Stomach smooth muscle (tissue), 2 donors: ENCODE results near the gene CADPS2.
A peak's percentile ranks its signal among the peaks of the same experiment; 100 is the strongest.

ENCODE experiments used
- H3K27ac ChIP-seq: one replicate; pipeline ENCODE4 v1.7.0; 2013; ENCODE audit warnings: mild to moderate bottlenecking, low read length, inconsistent platforms
- H3K27me3 ChIP-seq, 2 donors: one replicate each; pipeline ENCODE4 v1.7.0; 2013; ENCODE audit warnings: low read length in 2 of 2; ENCODE audit not compliant: insufficient read depth in 2 of 2, control insufficient read depth in 1 of 2
- H3K36me3 ChIP-seq, 2 donors: one replicate each; pipeline ENCODE4 v1.7.0; 2013; ENCODE audit warnings: low read length in 2 of 2; ENCODE audit not compliant: control insufficient read depth in 2 of 2, insufficient read depth in 2 of 2
- H3K4me1 ChIP-seq: one replicate; pipeline ENCODE4 v1.7.0; 2013; ENCODE audit warnings: low read length; ENCODE audit not compliant: control insufficient read depth, insufficient read depth
- H3K4me3 ChIP-seq, 2 donors: one replicate each; pipeline ENCODE4 v1.7.0; 2013; ENCODE audit warnings: low read length in 2 of 2
- H3K9ac ChIP-seq, 2 donors: one replicate each; pipeline ENCODE4 v1.7.0; 2013; ENCODE audit warnings: low read length in 2 of 2, mild to moderate bottlenecking in 1 of 2
- H3K9me3 ChIP-seq, 2 donors: one replicate each; pipeline ENCODE4 v1.7.0; 2013; ENCODE audit warnings: low read length in 2 of 2; ENCODE audit not compliant: control insufficient read depth in 2 of 2
- donor health status: healthy.
- donor health status: Pancreatic carcinoma.

The CADPS2 gene

GRCh38 chr7:122887848-122888247, 1.6 kb upstream of the CADPS2 start:
- H3K27ac ChIP-seq, result no peak overlapping the region

GRCh38 chr7:122887198-122887597, 938 bp upstream of the CADPS2 start:
- peaks cover 3% of the 10 kb centered on the region for H3K4me1 ChIP-seq
- H3K4me3 ChIP-seq, result peak overlapping the region; percentile 87 to 91
- no peaks in the 10 kb centered on the region for H3K27me3 ChIP-seq
- H3K27ac ChIP-seq, result peak overlapping the region; percentile 6
- no peaks in the 10 kb centered on the region for H3K36me3 ChIP-seq
- no peaks in the 10 kb centered on the region for H3K9me3 ChIP-seq
- H3K9ac ChIP-seq, result peak overlapping the region; percentile 51 to 74

More at GRCh38 chr7:122887848-122888247, 1.6 kb upstream of the CADPS2 start:
- Histone ChIP-seq H3K9me3 (no peaks in the 10 kb centered on the region), H3K36me3 (no peaks in the 10 kb centered on the region), H3K4me3 (no peak overlapping the region), H3K27me3 (no peaks in the 10 kb centered on the region), H3K4me1 (peaks cover 3% of the 10 kb centered on the region), H3K9ac (no peak overlapping the region)

GRCh38 chr7:122885583-122886356, 490 bp downstream of the CADPS2 start:
- Histone ChIP-seq H3K9ac (peak overlapping the region; percentile 73 to 74), H3K27ac (peak overlapping the region; percentile 70), H3K4me3 (peak overlapping the region; percentile 87 to 91), H3K4me1 (peaks cover 3% of the 10 kb centered on the region), H3K27me3 (no peaks in the 10 kb centered on the region), H3K36me3 (no peaks in the 10 kb centered on the region), H3K9me3 (no peaks in the 10 kb centered on the region)

DNA sequence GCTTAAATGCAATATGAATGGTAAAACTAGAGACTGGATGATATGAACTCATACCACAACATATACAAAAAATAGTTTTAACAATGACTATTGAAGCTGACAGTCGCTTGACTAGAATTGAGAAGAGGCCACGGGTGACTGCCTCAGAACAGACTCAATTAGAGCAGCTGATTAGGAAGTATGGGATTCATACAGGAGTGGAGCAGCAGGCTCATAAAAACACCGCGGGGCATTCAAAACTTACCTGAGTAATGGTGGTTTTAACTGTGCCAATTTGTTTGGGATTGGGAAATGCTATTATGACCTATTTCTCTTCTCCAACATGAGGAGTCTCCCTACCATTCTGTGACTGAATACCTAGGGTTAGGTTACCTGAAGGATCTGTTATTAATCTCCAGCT, 2.1 kb downstream of the CADPS2 start:
- Histone ChIP-seq H3K9me3 (no peaks in the 10 kb centered on the region), H3K27ac (no peak overlapping the region), H3K4me1 (peaks cover 3% of the 10 kb centered on the region), H3K27me3 (no peaks in the 10 kb centered on the region), H3K4me3 (no peak overlapping the region), H3K36me3 (no peaks in the 10 kb centered on the region), H3K9ac (no peak overlapping the region)

- H3K4me3 ChIP-seq, result no peak overlapping the region
- H3K9ac ChIP-seq, result no peak overlapping the region
- no peaks in the 10 kb centered on the region for H3K9me3 ChIP-seq
- H3K27me3 ChIP-seq, result no peaks in the 10 kb centered on the region
- H3K27ac ChIP-seq, result no peak overlapping the region
- no peaks in the 10 kb centered on the region for H3K36me3 ChIP-seq
- peaks cover 3% of the 10 kb centered on the region for H3K4me1 ChIP-seq
Observed at GRCh38 chr7:122883049-122883680, 3.1 kb downstream of the CADPS2 start.

DNA sequence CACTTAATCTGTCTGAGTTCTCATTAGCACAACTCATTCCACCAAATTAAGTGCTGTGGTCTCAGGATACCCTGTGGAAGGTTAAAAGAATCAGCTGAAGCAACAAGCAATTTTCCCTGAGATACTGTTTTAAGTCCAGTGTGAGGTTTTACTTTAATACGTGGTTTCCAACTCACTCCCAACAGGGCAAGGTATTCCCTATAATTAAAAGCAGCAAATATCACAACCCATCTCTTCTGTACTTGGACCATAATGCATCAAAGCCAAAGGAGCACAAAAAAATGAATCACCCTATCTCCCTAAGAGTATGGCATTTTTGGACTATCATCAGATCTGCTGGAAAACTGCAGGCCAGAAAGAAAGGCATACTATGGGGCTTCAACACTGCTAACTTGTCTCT, 4.9 kb downstream of the CADPS2 start:
- Histone ChIP-seq H3K4me3 (peak overlapping the region in 1 of 2 donors; percentile 30), H3K36me3 (no peaks in the 10 kb centered on the region), H3K27ac (no peak overlapping the region), H3K9ac (no peak overlapping the region), H3K4me1 (no peaks in the 10 kb centered on the region), H3K9me3 (no peaks in the 10 kb centered on the region), H3K27me3 (no peaks in the 10 kb centered on the region)

DNA sequence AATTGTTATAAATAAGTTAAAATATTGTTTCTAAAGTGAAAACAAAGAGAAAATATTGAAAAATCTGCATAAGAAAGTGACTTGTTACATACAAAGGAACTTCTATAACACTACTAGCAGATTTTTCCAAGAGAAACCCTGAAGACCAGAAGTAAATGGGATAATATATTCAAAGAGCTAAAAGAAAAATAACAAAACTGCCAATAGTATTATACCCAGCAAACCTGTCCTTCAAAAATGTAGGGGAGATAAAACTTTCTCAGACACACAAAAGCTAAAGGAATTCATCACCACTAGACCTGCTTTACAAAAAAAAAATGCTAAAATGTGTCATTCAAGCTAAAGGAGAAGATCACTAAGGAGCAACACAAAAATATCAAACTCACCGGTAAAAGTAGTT, 17.0 kb downstream of the CADPS2 start:
- H3K4me3 ChIP-seq, result no peak overlapping the region
- no peaks in the 10 kb centered on the region for H3K27me3 ChIP-seq
- no peaks in the 10 kb centered on the region for H3K4me1 ChIP-seq
- no peaks in the 10 kb centered on the region for H3K36me3 ChIP-seq
- peaks cover 0 to 2% of the 10 kb centered on the region in 2 donors for H3K9me3 ChIP-seq
- no peak overlapping the region for H3K9ac ChIP-seq
- H3K27ac ChIP-seq, result no peak overlapping the region

- no peaks in the 10 kb centered on the region for H3K36me3 ChIP-seq
- H3K9ac ChIP-seq, result no peak overlapping the region
- no peak overlapping the region for H3K4me3 ChIP-seq
- no peaks in the 10 kb centered on the region for H3K27me3 ChIP-seq
- H3K9me3 ChIP-seq, result peaks cover 0 to 2% of the 10 kb centered on the region in 2 donors
- no peaks in the 10 kb centered on the region for H3K4me1 ChIP-seq
- H3K27ac ChIP-seq, result no peak overlapping the region
Observed at GRCh38 chr7:122867471-122867980, 18.7 kb downstream of the CADPS2 start.

- Histone ChIP-seq H3K27ac (no peak overlapping the region), H3K36me3 (no peaks in the 10 kb centered on the region), H3K9ac (no peak overlapping the region), H3K9me3 (peaks cover 0 to 2% of the 10 kb centered on the region in 2 donors), H3K4me1 (no peaks in the 10 kb centered on the region), H3K27me3 (no peaks in the 10 kb centered on the region), H3K4me3 (no peak overlapping the region)
Observed at GRCh38 chr7:122864838-122865237, 21.4 kb downstream of the CADPS2 start.

GRCh38 chr7:122864016-122864415, 22.2 kb downstream of the CADPS2 start:
- Histone ChIP-seq H3K4me3 (no peak overlapping the region), H3K4me1 (no peaks in the 10 kb centered on the region), H3K36me3 (no peaks in the 10 kb centered on the region), H3K9ac (no peak overlapping the region), H3K27me3 (no peaks in the 10 kb centered on the region), H3K9me3 (peaks cover 0 to 2% of the 10 kb centered on the region in 2 donors), H3K27ac (no peak overlapping the region)

DNA sequence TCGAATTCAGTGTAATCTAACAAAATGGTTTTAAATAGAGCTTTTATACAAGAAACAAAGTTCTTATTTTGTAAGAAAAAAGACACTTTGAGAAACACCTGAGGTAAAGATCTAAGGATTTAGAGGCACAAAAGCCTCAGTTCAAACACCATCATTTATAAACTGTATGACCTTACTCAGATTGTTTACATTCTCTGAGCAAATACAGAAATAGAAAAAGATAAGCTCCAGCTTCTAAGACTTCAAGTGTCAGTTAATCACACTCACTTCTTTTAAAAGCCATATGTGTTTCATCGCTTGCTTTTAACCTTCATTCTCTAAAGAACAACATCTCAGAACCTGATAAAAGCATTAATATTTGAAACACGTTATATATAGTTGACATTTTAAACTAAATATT, 27.9 kb downstream of the CADPS2 start:
- Histone ChIP-seq H3K9ac (no peak overlapping the region), H3K27me3 (no peaks in the 10 kb centered on the region), H3K4me1 (no peaks in the 10 kb centered on the region), H3K36me3 (no peaks in the 10 kb centered on the region), H3K9me3 (no peaks in the 10 kb centered on the region), H3K27ac (no peak overlapping the region), H3K4me3 (no peak overlapping the region)
